Heart left ventricle (tissue), 13 donors: ENCODE results near the gene INPP4B.

Source experiments
- POLR2A ChIP-seq, 2 donors: fragments of 450-650 bp; IDR thresholded peaks; one replicate each; pipeline ENCODE4 v1.6.1; 2017; ENCODE audit warnings: antibody characterized with exemption in 2 of 2, mild to moderate bottlenecking in 2 of 2, moderate library complexity in 2 of 2
- TF ChIP-seq, protein P1 (sequence below), 12 donors: fragments of 200-600 bp; sonication (generic) in 4 of 12; IDR thresholded peaks; one replicate each; pipeline versions ENCODE4 v1.5.0 to v1.8.0; 2018 to 2022; ENCODE audit warnings: antibody characterized with exemption in 12 of 12, mild to moderate bottlenecking in 5 of 12
- donor health status: ischemic (EF 13 %, LVEDD 7.1; RV severe dilation, severe dysfunction).
- donor health status: DM: no; HTN: yes; CAD: no.
- donor health status: DM: no; HTN: no; CAD: no.
- donor health status: ischemic (EF 25% LVEDD 6.9; RV normal size, moderate dysfunction).
- donor health status: ischemic (EF 25% LVEDD 5.7; RV mildly dilated, moderate dysfunction).
- donor health status: ischemic (EF 35%, LVEDD 5.7; RV mildly dilated, moderate dysfunction).
- donor health status: nonischemic (EF 11% LVEDD 7.7; RV severe dilation, severe dysfunction).
- donor health status: DM: yes; HTN: yes; CAD: no.
- donor health status: PGD.
- donor health status: ischemic (EF 29% LVEDD 5.4; RV normal size, mild dysfunction).
- donor health status: nonischemic (EF 23%, LVEDD 6.1; RV moderate dilation, normal function).

DNA sequence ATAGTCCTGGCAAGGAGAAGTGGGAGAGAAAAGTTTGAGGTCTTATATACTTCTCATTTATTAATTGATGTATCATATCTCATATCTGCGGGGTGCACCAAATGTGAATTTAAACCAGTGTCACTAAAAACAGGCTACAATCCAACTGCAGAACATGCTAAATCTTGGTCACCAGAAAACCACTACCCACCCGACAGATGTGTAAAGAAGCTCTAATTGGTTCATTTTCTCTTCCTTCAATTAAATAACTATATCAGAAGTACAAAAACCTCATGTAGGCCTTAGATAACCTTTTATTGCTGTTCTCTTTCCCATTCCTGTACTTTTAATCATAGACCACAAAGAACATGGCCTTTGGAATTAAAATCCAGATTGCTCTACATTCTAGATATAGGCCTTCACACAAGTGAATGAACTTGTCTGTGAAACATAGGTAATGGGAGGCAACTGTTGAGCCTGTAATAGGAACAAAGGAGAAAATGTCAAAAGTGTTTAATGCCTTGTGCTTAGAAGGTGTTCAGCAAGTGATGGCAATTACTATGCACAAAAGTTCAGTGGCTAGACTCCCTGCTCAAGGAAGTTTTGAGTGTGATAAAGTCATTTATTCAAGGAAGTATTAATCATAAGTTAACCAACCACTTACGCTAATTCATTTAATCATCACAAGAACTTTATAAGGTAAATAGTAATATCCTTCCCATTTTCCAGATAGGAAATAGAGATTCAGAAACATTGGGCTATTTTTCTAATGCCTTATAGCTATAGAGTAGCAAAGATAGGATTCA lies 425.6 kb downstream of the INPP4B start:
- TF ChIP-seq, protein P1, sequence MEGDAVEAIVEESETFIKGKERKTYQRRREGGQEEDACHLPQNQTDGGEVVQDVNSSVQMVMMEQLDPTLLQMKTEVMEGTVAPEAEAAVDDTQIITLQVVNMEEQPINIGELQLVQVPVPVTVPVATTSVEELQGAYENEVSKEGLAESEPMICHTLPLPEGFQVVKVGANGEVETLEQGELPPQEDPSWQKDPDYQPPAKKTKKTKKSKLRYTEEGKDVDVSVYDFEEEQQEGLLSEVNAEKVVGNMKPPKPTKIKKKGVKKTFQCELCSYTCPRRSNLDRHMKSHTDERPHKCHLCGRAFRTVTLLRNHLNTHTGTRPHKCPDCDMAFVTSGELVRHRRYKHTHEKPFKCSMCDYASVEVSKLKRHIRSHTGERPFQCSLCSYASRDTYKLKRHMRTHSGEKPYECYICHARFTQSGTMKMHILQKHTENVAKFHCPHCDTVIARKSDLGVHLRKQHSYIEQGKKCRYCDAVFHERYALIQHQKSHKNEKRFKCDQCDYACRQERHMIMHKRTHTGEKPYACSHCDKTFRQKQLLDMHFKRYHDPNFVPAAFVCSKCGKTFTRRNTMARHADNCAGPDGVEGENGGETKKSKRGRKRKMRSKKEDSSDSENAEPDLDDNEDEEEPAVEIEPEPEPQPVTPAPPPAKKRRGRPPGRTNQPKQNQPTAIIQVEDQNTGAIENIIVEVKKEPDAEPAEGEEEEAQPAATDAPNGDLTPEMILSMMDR (IDR thresholded peaks at IDR 0.05): no peak
- no peak for TF ChIP-seq POLR2A (IDR thresholded peaks at IDR 0.05)
